BE2C (cell line): Measurements from ENCODE around the gene TWSG1. TPM values are rescaled to one million over a fixed set of nuclear protein-coding genes. Genes with fewer than 3 reads are reported as not detected.

Source experiments
- DNase-seq: peaks from one replicate; pipeline ENCODE4 v3.0.0-alpha.2; 2020
- H3K27me3 ChIP-seq: fragments of 250-450 bp; sonication (Bioruptor Pico); 2 replicates; pipeline ENCODE4 v1.5.1; 2020; ENCODE audit warnings: mild to moderate bottlenecking
- H3K36me3 ChIP-seq: fragments of 250-450 bp; sonication (Bioruptor Pico); 2 replicates; pipeline ENCODE4 v1.5.1; 2020; ENCODE audit warnings: mild to moderate bottlenecking
- H3K4me1 ChIP-seq: fragments of 250-450 bp; sonication (Bioruptor Pico); 2 replicates; pipeline ENCODE4 v1.5.1; 2020
- H3K4me3 ChIP-seq: 2 replicates; pipeline ENCODE4 v1.5.1; 2011; ENCODE audit warnings: low read depth, low read length
- H3K9me3 ChIP-seq: fragments of 250-450 bp; sonication (Bioruptor Pico); 2 replicates; pipeline ENCODE4 v1.5.1; 2020
- CTCF ChIP-seq: IDR thresholded peaks from 2 replicates; pipeline ENCODE4 v1.5.1; 2012; ENCODE audit warnings: mild to moderate bottlenecking, low read depth, low read length
- polyA plus RNA-seq: library from polyadenylated mRNA; unstranded; fragments of >200 nt; gene quantifications from one replicate; pipeline ENCODE4 v1.2.1, GENCODE V29; 2012; ENCODE audit warnings: low read depth, missing spikeins; ENCODE audit not compliant: insufficient read length, insufficient read depth

Gene TWSG1
- 2.9 TPM for polyA plus RNA-seq

- no peaks in the 10 kb centered on the region for H3K36me3 ChIP-seq
- peak; percentile 90 for DNase-seq
- no peaks in the 10 kb centered on the region; the same call in 1 of the 2 replicates for H3K4me1 ChIP-seq
- TF ChIP-seq CTCF = 0 out of 2 replicates have a peak, but pooled peaks have one; percentile 5
- H3K9me3 ChIP-seq = no peaks in the 10 kb centered on the region
- no peaks in the 10 kb centered on the region for H3K27me3 ChIP-seq
- peak within 1 kb of the TSS; percentile 60 for H3K4me3 ChIP-seq
Observed at GRCh38 chr18:9334329-9334972, at the start of gene TWSG1. Gene TWSG1, plus strand, starts transcription at chr18:9334773. Its CDS starts 2,457 bp downstream, at chr18:9337230.

- Histone ChIP-seq H3K4me3 (no peak overlapping the region), H3K27me3 (no peaks in the 10 kb centered on the region), H3K9me3 (no peaks in the 10 kb centered on the region), H3K36me3 (no peaks in the 10 kb centered on the region), H3K4me1 (no peaks in the 10 kb centered on the region)
- no peak for TF ChIP-seq CTCF
- DNase-seq = no peak
Observed at GRCh38 chr18:9285604-9286003, 49.0 kb upstream of the TWSG1 start.

GRCh38 chr18:9287036-9287435, 47.5 kb upstream of the TWSG1 start:
- no peak for TF ChIP-seq CTCF
- no peak for DNase-seq
- H3K4me3 ChIP-seq = no peak overlapping the region

GRCh38 chr18:9289698-9290097, 44.9 kb upstream of the TWSG1 start:
- no peaks in the 10 kb centered on the region for H3K27me3 ChIP-seq
- H3K4me3 ChIP-seq = no peak overlapping the region
- DNase-seq = no peak
- H3K4me1 ChIP-seq = no peaks in the 10 kb centered on the region
- H3K9me3 ChIP-seq = no peaks in the 10 kb centered on the region
- H3K36me3 ChIP-seq = no peaks in the 10 kb centered on the region
- TF ChIP-seq CTCF = no peak

More at GRCh38 chr18:9287036-9287435, 47.5 kb upstream of the TWSG1 start:
- H3K27me3 ChIP-seq = no peaks in the 10 kb centered on the region
- H3K4me1 ChIP-seq = no peaks in the 10 kb centered on the region
- no peaks in the 10 kb centered on the region for H3K36me3 ChIP-seq
- H3K9me3 ChIP-seq = no peaks in the 10 kb centered on the region

GRCh38 chr18:9290156-9290555, 44.4 kb upstream of the TWSG1 start:
- H3K27me3 ChIP-seq = no peaks in the 10 kb centered on the region
- DNase-seq = no peak
- no peak overlapping the region for H3K4me3 ChIP-seq
- H3K9me3 ChIP-seq = no peaks in the 10 kb centered on the region
- no peaks in the 10 kb centered on the region for H3K36me3 ChIP-seq
- TF ChIP-seq CTCF = no peak
- no peaks in the 10 kb centered on the region for H3K4me1 ChIP-seq

- DNase-seq = no peak
- Histone ChIP-seq H3K4me3 (no peak overlapping the region), H3K9me3 (no peaks in the 10 kb centered on the region), H3K36me3 (no peaks in the 10 kb centered on the region), H3K4me1 (no peaks in the 10 kb centered on the region), H3K27me3 (no peaks in the 10 kb centered on the region)
- no peak for TF ChIP-seq CTCF
Observed at GRCh38 chr18:9292047-9292446, 42.5 kb upstream of the TWSG1 start.
